Measurements from ENCODE around the gene DLX2.

DNA sequence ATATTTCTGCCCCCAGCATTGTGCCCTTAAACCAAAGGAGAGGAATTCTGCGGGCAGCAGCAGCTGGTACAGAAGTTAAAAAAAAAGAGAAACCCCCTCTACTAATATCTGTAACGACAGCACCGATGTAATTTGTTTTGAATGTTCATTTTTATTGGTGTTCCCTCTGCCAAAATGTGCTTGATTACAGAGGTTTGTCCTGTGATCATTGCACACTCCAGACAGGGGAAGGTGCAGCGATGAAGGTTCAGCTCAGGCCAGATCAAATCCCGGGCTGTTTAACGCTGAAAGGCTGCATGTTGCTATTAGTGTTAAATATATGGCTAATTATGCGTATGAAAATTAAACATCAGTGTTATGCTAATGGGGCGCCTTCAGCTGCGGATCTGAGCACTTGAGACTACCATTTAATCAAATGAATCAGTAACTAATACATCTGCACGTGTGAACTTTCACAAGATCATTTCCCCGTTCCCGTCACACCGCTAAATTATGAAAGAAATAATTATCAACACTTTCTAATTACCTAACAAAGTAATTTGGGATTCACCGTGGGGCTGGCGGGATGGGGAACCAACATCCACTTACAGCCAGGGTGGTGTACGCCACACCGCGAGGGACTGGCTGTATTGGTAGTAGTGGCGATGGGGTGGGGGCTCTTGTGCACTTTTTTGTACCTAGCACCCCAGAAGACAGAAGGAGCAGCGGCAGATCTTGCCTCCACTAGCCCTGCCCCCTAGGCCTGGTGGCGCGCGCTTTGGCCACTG is 18.9 kb downstream of the DLX2 start:
- TF ChIP-seq, protein P1, sequence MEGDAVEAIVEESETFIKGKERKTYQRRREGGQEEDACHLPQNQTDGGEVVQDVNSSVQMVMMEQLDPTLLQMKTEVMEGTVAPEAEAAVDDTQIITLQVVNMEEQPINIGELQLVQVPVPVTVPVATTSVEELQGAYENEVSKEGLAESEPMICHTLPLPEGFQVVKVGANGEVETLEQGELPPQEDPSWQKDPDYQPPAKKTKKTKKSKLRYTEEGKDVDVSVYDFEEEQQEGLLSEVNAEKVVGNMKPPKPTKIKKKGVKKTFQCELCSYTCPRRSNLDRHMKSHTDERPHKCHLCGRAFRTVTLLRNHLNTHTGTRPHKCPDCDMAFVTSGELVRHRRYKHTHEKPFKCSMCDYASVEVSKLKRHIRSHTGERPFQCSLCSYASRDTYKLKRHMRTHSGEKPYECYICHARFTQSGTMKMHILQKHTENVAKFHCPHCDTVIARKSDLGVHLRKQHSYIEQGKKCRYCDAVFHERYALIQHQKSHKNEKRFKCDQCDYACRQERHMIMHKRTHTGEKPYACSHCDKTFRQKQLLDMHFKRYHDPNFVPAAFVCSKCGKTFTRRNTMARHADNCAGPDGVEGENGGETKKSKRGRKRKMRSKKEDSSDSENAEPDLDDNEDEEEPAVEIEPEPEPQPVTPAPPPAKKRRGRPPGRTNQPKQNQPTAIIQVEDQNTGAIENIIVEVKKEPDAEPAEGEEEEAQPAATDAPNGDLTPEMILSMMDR (IDR thresholded peaks at IDR 0.05 in 2 of 3, conservative IDR thresholded peaks at IDR 0.05 in 1 of 3; ENCODE audit: control insufficient read depth in 2 of 3, extremely low read depth in 1 of 3, insufficient read depth in 1 of 3, low read depth in 3 of 3, low read length in 3 of 3), result no peak
- TF ChIP-seq ASH2L (IDR thresholded peaks at IDR 0.05; ENCODE audit: borderline replicate concordance, low read depth), result no peak
- no peak for TF ChIP-seq RCOR1 (conservative IDR thresholded peaks at IDR 0.05; ENCODE audit: low read depth, low read length)
- no peak for TF ChIP-seq SMC3 (IDR thresholded peaks at IDR 0.05; ENCODE audit: borderline replicate concordance, low read length)
- no peak for TF ChIP-seq POLR2A (IDR thresholded peaks at IDR 0.05; ENCODE audit: low read depth, low read length)
- no peak for TF ChIP-seq SREBF1 (IDR thresholded peaks at IDR 0.05; ENCODE audit: low read length)
- TF ChIP-seq, protein P2, sequence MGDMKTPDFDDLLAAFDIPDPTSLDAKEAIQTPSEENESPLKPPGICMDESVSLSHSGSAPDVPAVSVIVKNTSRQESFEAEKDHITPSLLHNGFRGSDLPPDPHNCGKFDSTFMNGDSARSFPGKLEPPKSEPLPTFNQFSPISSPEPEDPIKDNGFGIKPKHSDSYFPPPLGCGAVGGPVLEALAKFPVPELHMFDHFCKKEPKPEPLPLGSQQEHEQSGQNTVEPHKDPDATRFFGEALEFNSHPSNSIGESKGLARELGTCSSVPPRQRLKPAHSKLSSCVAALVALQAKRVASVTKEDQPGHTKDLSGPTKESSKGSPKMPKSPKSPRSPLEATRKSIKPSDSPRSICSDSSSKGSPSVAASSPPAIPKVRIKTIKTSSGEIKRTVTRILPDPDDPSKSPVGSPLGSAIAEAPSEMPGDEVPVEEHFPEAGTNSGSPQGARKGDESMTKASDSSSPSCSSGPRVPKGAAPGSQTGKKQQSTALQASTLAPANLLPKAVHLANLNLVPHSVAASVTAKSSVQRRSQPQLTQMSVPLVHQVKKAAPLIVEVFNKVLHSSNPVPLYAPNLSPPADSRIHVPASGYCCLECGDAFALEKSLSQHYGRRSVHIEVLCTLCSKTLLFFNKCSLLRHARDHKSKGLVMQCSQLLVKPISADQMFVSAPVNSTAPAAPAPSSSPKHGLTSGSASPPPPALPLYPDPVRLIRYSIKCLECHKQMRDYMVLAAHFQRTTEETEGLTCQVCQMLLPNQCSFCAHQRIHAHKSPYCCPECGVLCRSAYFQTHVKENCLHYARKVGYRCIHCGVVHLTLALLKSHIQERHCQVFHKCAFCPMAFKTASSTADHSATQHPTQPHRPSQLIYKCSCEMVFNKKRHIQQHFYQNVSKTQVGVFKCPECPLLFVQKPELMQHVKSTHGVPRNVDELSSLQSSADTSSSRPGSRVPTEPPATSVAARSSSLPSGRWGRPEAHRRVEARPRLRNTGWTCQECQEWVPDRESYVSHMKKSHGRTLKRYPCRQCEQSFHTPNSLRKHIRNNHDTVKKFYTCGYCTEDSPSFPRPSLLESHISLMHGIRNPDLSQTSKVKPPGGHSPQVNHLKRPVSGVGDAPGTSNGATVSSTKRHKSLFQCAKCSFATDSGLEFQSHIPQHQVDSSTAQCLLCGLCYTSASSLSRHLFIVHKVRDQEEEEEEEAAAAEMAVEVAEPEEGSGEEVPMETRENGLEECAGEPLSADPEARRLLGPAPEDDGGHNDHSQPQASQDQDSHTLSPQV (IDR thresholded peaks at IDR 0.05), result no peak
- no peak for TF ChIP-seq RAD21 (IDR thresholded peaks at IDR 0.05; ENCODE audit: insufficient read depth, low read depth, low read length)
- no peak for TF ChIP-seq CHD4 (IDR thresholded peaks at IDR 0.05)
- no peak for TF ChIP-seq SUPT20H (IDR thresholded peaks at IDR 0.05; ENCODE audit: borderline replicate concordance, control insufficient read depth, low read depth, low read length)
- TF ChIP-seq, protein P3, sequence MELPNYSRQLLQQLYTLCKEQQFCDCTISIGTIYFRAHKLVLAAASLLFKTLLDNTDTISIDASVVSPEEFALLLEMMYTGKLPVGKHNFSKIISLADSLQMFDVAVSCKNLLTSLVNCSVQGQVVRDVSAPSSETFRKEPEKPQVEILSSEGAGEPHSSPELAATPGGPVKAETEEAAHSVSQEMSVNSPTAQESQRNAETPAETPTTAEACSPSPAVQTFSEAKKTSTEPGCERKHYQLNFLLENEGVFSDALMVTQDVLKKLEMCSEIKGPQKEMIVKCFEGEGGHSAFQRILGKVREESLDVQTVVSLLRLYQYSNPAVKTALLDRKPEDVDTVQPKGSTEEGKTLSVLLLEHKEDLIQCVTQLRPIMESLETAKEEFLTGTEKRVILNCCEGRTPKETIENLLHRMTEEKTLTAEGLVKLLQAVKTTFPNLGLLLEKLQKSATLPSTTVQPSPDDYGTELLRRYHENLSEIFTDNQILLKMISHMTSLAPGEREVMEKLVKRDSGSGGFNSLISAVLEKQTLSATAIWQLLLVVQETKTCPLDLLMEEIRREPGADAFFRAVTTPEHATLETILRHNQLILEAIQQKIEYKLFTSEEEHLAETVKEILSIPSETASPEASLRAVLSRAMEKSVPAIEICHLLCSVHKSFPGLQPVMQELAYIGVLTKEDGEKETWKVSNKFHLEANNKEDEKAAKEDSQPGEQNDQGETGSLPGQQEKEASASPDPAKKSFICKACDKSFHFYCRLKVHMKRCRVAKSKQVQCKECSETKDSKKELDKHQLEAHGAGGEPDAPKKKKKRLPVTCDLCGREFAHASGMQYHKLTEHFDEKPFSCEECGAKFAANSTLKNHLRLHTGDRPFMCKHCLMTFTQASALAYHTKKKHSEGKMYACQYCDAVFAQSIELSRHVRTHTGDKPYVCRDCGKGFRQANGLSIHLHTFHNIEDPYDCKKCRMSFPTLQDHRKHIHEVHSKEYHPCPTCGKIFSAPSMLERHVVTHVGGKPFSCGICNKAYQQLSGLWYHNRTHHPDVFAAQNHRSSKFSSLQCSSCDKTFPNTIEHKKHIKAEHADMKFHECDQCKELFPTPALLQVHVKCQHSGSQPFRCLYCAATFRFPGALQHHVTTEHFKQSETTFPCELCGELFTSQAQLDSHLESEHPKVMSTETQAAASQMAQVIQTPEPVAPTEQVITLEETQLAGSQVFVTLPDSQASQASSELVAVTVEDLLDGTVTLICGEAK (IDR thresholded peaks at IDR 0.05; ENCODE audit: borderline replicate concordance), result no peak
